Left renal cortex interstitium (tissue), 4 donors: Measurements from ENCODE around the gene LPAR3. TPM values are rescaled to one million over a fixed set of nuclear protein-coding genes. Genes with fewer than 3 reads are reported as not detected.
"Not testable (repeated sequence)": the region's sequence is repeated elsewhere in the genome, so short reads cannot be mapped to it uniquely, and the experiment has no call there.

Experiments used
- DNase-seq, 4 donors: peaks; one replicate each; pipeline ENCODE4 v3.0.0-alpha.2; 2013; ENCODE audit warnings: low read depth in 4 of 4, low spot score in 2 of 4, missing footprints in 1 of 4
- polyA plus RNA-seq, 4 donors: library from polyadenylated mRNA; unstranded; fragments of 120-200 nt; gene quantifications; one replicate each; pipeline ENCODE4 v1.2.1, GENCODE V29; 2013; ENCODE audit not compliant: insufficient read length in 4 of 4

LPAR3 gene
- polyA plus RNA-seq, result 1 to 10 TPM in 3 of 4 donors, under 1 TPM in 1; 0.85 to 1.4 (median 1.1) TPM

GRCh38 chr1:84892705-84893618 is at the start of gene LPAR3:
Gene LPAR3 (minus strand): TSS chr1:84893206. CDS start chr1:84866120, 27,086 bp downstream.
- DNase-seq, result no peak

GRCh38 chr1:84941843-84942242 is 48.8 kb upstream of the LPAR3 start:
- DNase-seq, result no peak

- DNase-seq, result no peak
Observed at GRCh38 chr1:84940481-84940880, 47.5 kb upstream of the LPAR3 start.

GRCh38 chr1:84939761-84940160 is 46.8 kb upstream of the LPAR3 start:
- DNase-seq, result no peak

GRCh38 chr1:84939151-84939550 is 46.1 kb upstream of the LPAR3 start:
- no peak for DNase-seq

GRCh38 chr1:84936116-84936810 is 43.3 kb upstream of the LPAR3 start:
- DNase-seq, result peak; percentile 34 to 70 (median 52)

GRCh38 chr1:84933011-84933611 is 40.1 kb upstream of the LPAR3 start:
- DNase-seq, result no peak

- no peak for DNase-seq
Observed at GRCh38 chr1:84930831-84931230, 37.8 kb upstream of the LPAR3 start.

- DNase-seq, result no peak
Observed at GRCh38 chr1:84930329-84930728, 37.3 kb upstream of the LPAR3 start.

GRCh38 chr1:84929581-84929980 is 36.6 kb upstream of the LPAR3 start:
- DNase-seq, result no peak

GRCh38 chr1:84928979-84929378 is 36.0 kb upstream of the LPAR3 start:
- no peak for DNase-seq

GRCh38 chr1:84923317-84923716 is 30.3 kb upstream of the LPAR3 start:
- no peak for DNase-seq

GRCh38 chr1:84920159-84920558 is 27.2 kb upstream of the LPAR3 start:
- DNase-seq, result no peak

- DNase-seq, result no peak
Observed at GRCh38 chr1:84919461-84919970, 26.5 kb upstream of the LPAR3 start.

- DNase-seq, result no peak
Observed at GRCh38 chr1:84918726-84919336, 25.8 kb upstream of the LPAR3 start.

GRCh38 chr1:84916897-84917296 is 23.9 kb upstream of the LPAR3 start:
- DNase-seq, result no peak

- no peak for DNase-seq
Observed at GRCh38 chr1:84913555-84913892, 20.5 kb upstream of the LPAR3 start.

- no peak for DNase-seq
Observed at GRCh38 chr1:84912726-84913554, 19.9 kb upstream of the LPAR3 start.

- DNase-seq, result not testable (repeated sequence)
Observed at GRCh38 chr1:84908746-84909464, 15.9 kb upstream of the LPAR3 start.
